ENCODE data around the gene UVSSA. TPM values are rescaled to one million over a fixed set of nuclear protein-coding genes. Genes with fewer than 3 reads are reported as not detected.

The UVSSA gene
- total RNA-seq, 1 experiment from 2014 or later = 26.3 TPM

DNA sequence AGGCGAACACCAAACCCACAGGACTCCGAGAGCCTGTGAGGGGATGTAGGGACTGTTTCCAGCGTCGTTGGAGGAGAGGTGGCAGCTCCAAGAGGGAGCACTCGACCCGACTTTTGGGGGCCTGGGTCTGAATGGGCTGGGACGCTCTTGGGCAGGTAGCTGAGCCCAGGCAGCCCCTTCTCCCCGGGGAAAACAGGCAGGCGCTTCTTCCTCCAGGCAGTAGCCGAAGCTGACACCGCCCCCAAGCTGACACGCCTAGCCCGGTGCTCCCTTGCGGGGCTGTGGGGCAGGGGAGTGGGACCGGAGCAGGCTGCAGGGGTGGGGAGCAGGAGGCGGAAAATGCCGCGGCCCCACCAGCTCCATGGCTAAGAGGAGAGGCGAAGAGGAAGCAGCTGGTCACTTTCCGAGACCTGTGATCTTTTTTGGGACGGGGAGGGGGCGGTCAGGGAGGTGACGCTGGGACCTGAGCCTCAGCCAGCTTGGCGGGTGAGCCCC lies 55.1 kb downstream of the UVSSA start:
- Histone ChIP-seq H3K4me3 (ENCODE audit: low read depth, low read length) (no peak overlapping the region), H3K9me3 (no peaks in the 10 kb centered on the region; the same call in 1 of the 2 replicates), H3K4me1 (no peaks in the 10 kb centered on the region), H3K36me3 (ENCODE audit: control insufficient read depth, insufficient read depth, low read length) (no peaks in the 10 kb centered on the region), H3K27me3 (replicated peaks; ENCODE audit: control insufficient read depth, insufficient read depth, low read length) (no peaks in the 10 kb centered on the region)
- H3K4me3 Mint-ChIP-seq (ENCODE audit: unreplicated experiment) = no peak overlapping the region
- H3K36me3 Mint-ChIP-seq (ENCODE audit: insufficient read depth, unreplicated experiment) = peaks cover 2% of the 10 kb centered on the region
- DNase-seq = no peak
- H3K4me1 Mint-ChIP-seq (ENCODE audit: low read depth, unreplicated experiment) = no peaks in the 10 kb centered on the region
- intact Hi-C loops (cut with micrococcal nuclease; ENCODE audit: unreplicated experiment) = no loop called here
- ChIA-PET CTCF (no interaction called here), POLR2A (no interaction called here)
- TF ChIP-seq CTCF (IDR thresholded peaks at IDR 0.05; ENCODE audit: insufficient read depth in 1 of 2, low read depth in 1 of 2, low read length in 1 of 2, severe bottlenecking in 1 of 2, unreplicated experiment in 1 of 2) = no peak
- H3K27me3 Mint-ChIP-seq (ENCODE audit: insufficient read depth, unreplicated experiment) = no peaks in the 10 kb centered on the region
- H3K27ac Mint-ChIP-seq (ENCODE audit: unreplicated experiment) = no peak overlapping the region
- BruUV-seq (replicated peaks) = no TSS peak
- H3K9me3 Mint-ChIP-seq (ENCODE audit: unreplicated experiment) = no peaks in the 10 kb centered on the region

- H3K36me3 Mint-ChIP-seq (ENCODE audit: insufficient read depth, unreplicated experiment) = no peaks in the 10 kb centered on the region
- intact Hi-C loops (cut with micrococcal nuclease; ENCODE audit: unreplicated experiment) = no loop called here
- H3K27me3 Mint-ChIP-seq (ENCODE audit: insufficient read depth, unreplicated experiment) = no peaks in the 10 kb centered on the region
- ChIA-PET POLR2A (no interaction called here), CTCF (no interaction called here)
- Histone ChIP-seq H3K27me3 (replicated peaks; ENCODE audit: control insufficient read depth, insufficient read depth, low read length) (no peaks in the 10 kb centered on the region), H3K36me3 (ENCODE audit: control insufficient read depth, insufficient read depth, low read length) (no peaks in the 10 kb centered on the region), H3K9me3 (no peaks in the 10 kb centered on the region), H3K4me3 (ENCODE audit: low read depth, low read length) (no peak overlapping the region), H3K4me1 (no peaks in the 10 kb centered on the region)
- BruUV-seq (replicated peaks) = no TSS peak
- no peak for TF ChIP-seq CTCF (IDR thresholded peaks at IDR 0.05; ENCODE audit: insufficient read depth in 1 of 2, low read depth in 1 of 2, low read length in 1 of 2, severe bottlenecking in 1 of 2, unreplicated experiment in 1 of 2)
- H3K27ac Mint-ChIP-seq (ENCODE audit: unreplicated experiment) = no peak overlapping the region
- no peaks in the 10 kb centered on the region for H3K9me3 Mint-ChIP-seq (ENCODE audit: unreplicated experiment)
- DNase-seq = no peak
- H3K4me3 Mint-ChIP-seq (ENCODE audit: unreplicated experiment) = no peak overlapping the region
- H3K4me1 Mint-ChIP-seq (ENCODE audit: low read depth, unreplicated experiment) = no peaks in the 10 kb centered on the region
Measured at GRCh38 chr4:1402516-1403091, 55.6 kb downstream of the UVSSA start.

GRCh38 chr4:1403177-1403583 lies 56.2 kb downstream of the UVSSA start:
- no peaks in the 10 kb centered on the region for H3K27me3 ChIP-seq (replicated peaks; ENCODE audit: control insufficient read depth, insufficient read depth, low read length)
- Mint-ChIP-seq H3K27ac (ENCODE audit: unreplicated experiment) (no peak overlapping the region), H3K36me3 (ENCODE audit: insufficient read depth, unreplicated experiment) (no peaks in the 10 kb centered on the region), H3K27me3 (ENCODE audit: insufficient read depth, unreplicated experiment) (no peaks in the 10 kb centered on the region), H3K9me3 (ENCODE audit: unreplicated experiment) (no peaks in the 10 kb centered on the region), H3K4me3 (ENCODE audit: unreplicated experiment) (no peak overlapping the region), H3K4me1 (ENCODE audit: low read depth, unreplicated experiment) (no peaks in the 10 kb centered on the region)
- H3K4me1 ChIP-seq = no peaks in the 10 kb centered on the region
- CTCF ChIA-PET = no interaction called here
- no peak for TF ChIP-seq CTCF (IDR thresholded peaks at IDR 0.05; ENCODE audit: insufficient read depth in 1 of 2, low read depth in 1 of 2, low read length in 1 of 2, severe bottlenecking in 1 of 2, unreplicated experiment in 1 of 2)
- BruUV-seq (replicated peaks) = no TSS peak
- H3K36me3 ChIP-seq (ENCODE audit: control insufficient read depth, insufficient read depth, low read length) = no peaks in the 10 kb centered on the region
- POLR2A ChIA-PET = no interaction called here
- no peak for DNase-seq
- no peaks in the 10 kb centered on the region for H3K9me3 ChIP-seq
- intact Hi-C loops (cut with micrococcal nuclease; ENCODE audit: unreplicated experiment) = no loop called here
- no peak overlapping the region for H3K4me3 ChIP-seq (ENCODE audit: low read depth, low read length)
